Astrocyte of the cerebellum (primary cell): ENCODE results near the gene BTNL8.

Experiments
- DNase-seq: peaks from one replicate; pipeline ENCODE4 v3.0.0-alpha.2; 2011; ENCODE audit warnings: low read depth
- H3K4me3 ChIP-seq: 2 replicates; pipeline ENCODE4 v1.5.1; 2011; ENCODE audit warnings: mild to moderate bottlenecking, low read depth, low read length, moderate library complexity
- in situ Hi-C: cut with HindIII; loops from 2 replicates; pipeline ENCODE4 v1.10.0; 2017; ENCODE audit warnings: low sequenced_read_pairs
- TF ChIP-seq, protein P1 (sequence below): IDR thresholded peaks from 2 replicates; pipeline ENCODE4 v1.5.1; 2012; ENCODE audit warnings: low read length, low read depth, moderate library complexity, mild to moderate bottlenecking; ENCODE audit errors: missing control alignments

Gene BTNL8

DNA sequence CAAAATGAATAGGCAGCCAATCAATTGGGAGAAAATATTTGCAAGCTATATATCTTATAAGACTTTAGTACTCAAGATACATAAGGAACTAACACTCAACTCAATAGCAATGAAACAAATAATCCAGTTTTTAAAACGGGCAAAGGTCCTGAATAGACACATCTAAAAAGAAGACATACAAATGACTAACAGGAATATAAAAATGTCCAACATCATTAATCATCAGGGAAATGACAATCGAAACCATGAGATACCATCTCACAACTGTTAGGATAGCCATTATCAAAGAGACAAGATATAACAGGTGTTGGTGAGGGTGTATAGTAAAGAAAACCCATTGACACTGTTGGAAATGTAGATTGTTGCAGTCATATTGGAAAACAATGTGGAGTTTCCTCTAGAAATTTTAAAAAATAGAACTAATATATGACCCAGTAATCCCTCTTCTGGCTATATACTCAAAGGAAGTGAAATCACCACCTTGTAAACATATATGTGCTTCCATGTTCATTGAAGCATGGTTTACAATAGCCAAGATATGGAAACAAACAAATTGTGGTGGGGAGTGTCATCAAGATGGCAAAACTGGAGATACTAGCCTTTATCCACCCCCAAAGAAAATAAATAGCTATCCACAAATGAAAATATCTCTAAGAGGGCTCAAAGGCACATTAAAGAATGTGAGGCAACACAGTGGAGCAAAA is 75.8 kb downstream of the BTNL8 start:
- TF ChIP-seq, protein P1, sequence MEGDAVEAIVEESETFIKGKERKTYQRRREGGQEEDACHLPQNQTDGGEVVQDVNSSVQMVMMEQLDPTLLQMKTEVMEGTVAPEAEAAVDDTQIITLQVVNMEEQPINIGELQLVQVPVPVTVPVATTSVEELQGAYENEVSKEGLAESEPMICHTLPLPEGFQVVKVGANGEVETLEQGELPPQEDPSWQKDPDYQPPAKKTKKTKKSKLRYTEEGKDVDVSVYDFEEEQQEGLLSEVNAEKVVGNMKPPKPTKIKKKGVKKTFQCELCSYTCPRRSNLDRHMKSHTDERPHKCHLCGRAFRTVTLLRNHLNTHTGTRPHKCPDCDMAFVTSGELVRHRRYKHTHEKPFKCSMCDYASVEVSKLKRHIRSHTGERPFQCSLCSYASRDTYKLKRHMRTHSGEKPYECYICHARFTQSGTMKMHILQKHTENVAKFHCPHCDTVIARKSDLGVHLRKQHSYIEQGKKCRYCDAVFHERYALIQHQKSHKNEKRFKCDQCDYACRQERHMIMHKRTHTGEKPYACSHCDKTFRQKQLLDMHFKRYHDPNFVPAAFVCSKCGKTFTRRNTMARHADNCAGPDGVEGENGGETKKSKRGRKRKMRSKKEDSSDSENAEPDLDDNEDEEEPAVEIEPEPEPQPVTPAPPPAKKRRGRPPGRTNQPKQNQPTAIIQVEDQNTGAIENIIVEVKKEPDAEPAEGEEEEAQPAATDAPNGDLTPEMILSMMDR = no peak
- no peak overlapping the region for H3K4me3 ChIP-seq
- DNase-seq = no peak
- in situ Hi-C loops = no loop called here

DNA sequence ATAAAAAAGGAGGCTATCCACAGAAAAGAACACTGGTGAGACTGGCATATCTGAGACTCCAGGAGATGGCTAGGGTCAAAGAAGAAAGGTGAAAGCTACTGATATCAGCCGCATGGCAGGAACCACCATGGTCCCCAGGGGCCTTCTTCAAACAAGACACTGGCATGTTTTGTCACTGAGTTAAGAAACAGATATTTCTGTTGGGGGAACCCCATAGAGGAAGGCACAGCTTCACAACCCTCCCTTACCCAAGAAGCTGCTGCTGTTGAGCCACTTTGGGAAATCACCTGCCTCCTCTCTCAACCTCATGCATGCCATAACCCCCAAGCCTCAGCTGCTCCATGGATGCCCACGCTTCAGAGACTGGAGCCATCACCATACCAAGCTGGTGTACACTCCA is 76.4 kb downstream of the BTNL8 start:
- no peak for DNase-seq
- no peak overlapping the region for H3K4me3 ChIP-seq
- TF ChIP-seq, protein P1 = no peak
- in situ Hi-C loops = no loop called here

DNA sequence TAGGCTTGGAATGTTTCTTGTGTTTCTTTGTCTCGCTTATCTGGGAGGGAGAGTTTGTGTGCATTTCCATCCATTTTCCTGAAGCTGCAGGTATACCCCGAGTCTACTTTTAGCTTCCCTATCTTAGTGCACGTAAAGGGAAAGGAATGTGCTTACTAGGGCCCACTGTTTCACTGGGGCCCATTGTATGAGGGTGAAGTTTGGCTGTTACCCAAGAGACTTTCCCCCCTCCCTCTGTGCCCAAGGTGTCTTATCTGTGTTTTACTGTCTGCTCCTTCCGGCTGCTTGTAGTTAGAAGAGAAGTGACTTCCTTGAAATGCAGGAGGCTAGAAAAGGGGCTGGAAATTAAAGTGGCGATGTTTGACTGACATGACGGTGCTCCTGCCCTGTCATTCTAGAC is 77.6 kb downstream of the BTNL8 start:
- no peak overlapping the region for H3K4me3 ChIP-seq
- in situ Hi-C loops = no loop called here
- TF ChIP-seq, protein P1 = no peak
- DNase-seq = no peak

DNA sequence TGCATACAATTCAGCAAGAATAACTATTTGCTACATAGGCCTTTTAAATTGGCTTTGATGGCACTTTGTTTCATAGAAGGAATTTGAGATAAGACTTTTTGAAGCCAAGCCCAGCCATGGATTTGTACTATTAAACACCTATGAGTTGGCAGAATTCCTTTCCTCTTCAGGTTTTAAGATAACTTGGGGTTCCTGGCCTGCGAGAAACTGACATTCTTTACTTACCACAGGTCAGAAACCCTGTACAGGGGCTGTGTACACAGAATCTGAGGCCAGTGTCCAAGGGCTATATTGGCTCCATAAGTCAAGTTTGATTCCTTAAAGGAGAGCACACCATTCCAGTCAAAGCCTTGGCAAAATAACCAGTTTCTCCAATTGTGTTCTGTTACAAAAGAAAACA is 78.9 kb downstream of the BTNL8 start:
- TF ChIP-seq, protein P1 = no peak
- DNase-seq = no peak
- in situ Hi-C loops = no loop called here
- no peak overlapping the region for H3K4me3 ChIP-seq

DNA sequence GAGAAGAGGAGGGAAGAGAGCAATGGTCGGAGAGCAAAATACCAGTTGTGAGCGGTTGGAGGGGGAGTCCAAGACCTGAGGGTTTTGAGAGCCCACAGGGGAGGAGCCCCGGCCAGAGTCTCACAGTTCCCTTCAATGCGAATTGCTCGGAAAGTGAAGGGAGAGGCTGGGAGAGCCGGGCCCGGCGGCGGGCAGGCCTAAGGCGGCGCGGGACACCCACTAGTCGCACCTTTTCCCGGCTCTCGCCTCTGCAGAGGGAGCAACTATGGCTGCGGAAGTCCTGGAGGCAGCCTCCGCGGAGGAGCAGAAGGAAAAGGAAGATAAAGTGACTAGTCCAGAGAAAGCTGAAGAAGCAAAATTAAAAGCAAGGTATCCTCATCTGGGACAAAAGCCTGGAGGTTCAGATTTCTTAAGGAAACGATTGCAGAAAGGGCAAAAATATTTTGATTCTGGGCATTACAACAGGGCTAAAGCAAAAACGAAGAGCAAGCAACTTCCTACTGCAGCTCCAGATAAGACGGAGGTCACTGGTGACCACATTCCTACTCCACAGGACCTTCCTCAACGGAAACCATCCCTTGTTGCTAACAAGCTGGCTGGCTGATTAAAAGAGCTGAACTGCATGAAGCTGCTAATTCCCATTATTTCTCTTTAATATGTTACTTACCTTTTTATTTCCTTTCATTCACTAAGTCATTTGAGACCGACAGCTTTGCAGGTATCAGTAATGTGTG is 83.2 kb downstream of the BTNL8 start:
- no peak overlapping the region for H3K4me3 ChIP-seq
- in situ Hi-C loops = no loop called here
- DNase-seq = no peak
- TF ChIP-seq, protein P1 = no peak

DNA sequence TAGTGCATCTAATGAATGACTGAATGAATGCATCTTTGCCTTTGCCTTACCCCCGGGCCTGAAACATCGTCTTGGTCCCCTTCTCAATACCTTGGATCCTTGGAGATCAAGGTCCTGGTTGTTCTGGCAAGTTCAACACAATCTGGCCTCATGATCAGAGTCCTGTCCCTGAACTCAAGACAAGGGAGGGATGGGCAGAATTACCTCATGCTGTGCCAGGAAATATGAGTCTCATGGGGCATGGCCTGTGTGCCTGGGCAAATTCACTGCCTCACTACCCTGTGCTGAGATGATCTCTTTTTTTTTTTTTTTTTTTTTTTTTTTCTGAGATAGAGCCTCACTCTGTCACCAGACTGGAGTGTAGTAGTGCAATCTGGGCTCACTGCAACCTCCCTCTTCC is 89.1 kb downstream of the BTNL8 start:
- DNase-seq = no peak
- in situ Hi-C loops = no loop called here
- TF ChIP-seq, protein P1 = no peak
- no peak overlapping the region for H3K4me3 ChIP-seq
